Raji (cell line): ENCODE data around the gene TENT5A.

ENCODE experiments used
- POLR2A ChIP-seq: IDR thresholded peaks from 2 replicates; pipeline ENCODE4 v1.6.1; 2011; ENCODE audit warnings: low read depth, low read length, control low read depth; ENCODE audit not compliant: insufficient read depth

TENT5A gene

DNA sequence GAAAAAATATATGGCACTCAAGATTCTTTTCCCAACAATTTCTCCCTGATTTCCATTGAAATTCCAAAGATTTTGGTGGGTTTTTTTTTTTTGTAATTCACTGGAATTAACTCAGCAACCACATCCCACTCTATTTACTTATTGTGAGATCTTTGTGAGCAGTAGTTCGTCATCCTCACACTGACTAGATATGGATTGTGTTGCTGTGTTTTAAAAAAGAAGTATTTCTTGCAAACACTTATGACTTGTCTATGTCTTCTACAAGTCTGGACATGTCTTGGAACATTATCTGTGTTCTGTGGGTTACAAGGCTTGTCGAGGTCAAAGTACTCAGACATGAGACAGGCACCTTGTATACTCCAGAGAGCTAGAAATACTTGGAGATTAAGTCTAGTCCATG is 7.3 kb upstream of the TENT5A start:
- no peak for TF ChIP-seq POLR2A

DNA sequence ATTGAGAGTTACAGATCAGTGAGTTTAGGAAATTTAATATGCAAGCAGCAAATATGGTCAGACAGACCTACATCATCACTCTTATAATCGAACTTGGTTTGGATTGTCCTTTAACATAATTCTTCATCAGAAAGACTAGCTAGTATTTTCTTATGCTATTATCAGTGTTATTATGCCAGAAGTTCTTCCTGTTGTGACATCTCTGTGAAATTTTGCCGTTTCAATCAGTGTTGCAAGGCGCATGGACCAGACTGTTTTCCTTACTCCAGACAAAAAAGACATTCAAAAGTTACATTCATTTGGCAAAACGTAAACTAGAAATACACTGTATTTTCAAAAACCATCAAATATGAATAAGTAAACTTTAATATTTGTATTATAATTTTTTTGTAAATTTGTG is 5.7 kb upstream of the TENT5A start:
- no peak for TF ChIP-seq POLR2A

DNA sequence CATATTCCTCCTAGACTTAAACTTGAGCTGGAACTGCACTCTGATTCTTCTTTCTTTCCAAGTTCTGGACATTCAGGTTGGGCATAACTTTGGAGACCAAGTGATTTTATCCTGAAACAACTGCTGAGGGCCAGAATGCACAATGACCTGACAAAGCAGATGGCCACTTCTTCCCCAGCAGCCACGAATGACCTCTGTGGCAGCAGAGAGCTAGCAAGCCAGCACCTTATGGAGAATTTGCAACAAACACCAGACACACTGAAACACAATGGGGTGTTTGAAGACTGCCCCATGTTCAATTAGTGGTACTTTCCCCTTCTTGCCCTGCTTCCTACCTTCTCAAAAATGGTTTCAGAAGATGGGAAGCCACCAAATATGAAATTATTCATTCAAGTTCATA is 4.2 kb upstream of the TENT5A start:
- no peak for TF ChIP-seq POLR2A

DNA sequence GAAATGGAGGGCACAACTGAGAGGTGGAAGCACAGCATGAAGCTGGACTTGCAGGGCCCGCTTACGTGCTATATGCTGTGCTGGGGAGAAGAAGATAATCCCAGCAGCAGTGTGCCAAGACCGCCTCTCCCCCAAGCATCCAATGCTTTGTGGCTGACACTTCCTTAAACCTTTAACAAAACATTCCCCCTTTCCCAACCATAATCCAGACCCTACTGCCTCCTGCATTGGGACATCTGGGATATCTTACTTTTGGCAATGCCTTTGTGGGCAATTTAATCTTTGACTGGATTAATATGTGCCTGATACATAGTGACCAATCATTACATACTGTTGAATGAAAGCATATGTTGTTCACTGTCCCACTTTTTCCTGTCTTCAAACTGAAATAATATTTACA is 3.1 kb upstream of the TENT5A start:
- TF ChIP-seq POLR2A, result no peak

DNA sequence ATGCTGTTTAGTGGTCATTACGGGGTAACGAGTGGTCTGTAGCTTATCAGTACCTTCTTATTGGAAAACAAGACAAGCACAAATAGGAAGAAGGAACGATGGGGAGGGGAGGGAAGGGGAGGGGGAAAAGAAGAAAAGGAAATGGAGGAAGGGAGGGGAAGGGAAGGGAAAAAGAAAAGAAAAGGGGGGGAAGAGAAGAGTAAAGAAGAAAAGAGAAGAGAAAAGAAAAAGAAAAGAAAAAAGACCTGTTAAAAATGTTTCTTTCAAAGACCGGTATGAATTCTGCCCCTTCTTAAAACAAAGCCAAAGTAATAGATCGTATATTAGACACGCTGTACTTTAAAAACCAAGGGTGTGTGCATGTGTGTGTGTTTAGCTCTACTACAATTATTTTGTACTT is 2.4 kb upstream of the TENT5A start:
- TF ChIP-seq POLR2A, result no peak

DNA sequence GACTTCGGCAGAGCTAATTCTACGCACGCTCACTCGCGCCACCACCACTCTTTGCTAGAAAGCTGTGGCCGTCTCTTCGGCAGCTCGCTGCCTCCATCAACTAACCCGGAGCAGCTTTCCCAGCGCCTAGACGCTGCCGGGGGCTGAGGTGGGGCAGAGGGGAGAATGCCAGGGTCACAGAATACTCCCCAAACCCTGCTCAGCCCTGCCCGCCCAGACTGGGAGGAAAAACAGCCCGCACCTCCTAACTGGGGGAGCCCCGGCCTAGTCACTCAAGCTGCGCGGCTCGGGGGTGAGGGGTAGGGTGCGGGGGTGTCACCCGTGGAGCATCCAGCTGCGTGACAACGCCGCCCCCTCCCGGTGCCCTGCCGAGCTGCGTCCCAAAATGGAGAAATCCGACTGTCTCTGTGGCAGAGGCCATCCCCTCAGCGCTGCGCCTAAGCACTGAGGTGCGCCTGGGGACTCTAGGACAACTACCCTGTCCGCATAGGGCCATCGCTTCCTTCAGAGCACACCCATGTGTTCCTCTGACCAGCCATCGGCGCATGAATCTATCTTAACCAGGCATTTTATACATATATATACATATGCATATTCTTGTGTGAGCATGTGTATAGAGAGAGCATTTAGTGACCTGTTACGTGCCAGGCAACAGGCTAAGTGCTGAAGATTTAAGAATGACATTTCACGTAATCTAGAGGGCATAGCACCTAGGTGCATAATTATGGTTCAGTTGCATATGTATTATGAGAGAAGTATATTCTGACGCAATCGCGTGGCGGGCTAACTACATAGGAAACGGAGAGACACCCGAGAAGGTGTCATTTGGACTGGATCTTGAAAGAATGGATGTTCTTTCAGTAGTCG is 1.5 kb upstream of the TENT5A start:
- TF ChIP-seq POLR2A, result no peak

DNA sequence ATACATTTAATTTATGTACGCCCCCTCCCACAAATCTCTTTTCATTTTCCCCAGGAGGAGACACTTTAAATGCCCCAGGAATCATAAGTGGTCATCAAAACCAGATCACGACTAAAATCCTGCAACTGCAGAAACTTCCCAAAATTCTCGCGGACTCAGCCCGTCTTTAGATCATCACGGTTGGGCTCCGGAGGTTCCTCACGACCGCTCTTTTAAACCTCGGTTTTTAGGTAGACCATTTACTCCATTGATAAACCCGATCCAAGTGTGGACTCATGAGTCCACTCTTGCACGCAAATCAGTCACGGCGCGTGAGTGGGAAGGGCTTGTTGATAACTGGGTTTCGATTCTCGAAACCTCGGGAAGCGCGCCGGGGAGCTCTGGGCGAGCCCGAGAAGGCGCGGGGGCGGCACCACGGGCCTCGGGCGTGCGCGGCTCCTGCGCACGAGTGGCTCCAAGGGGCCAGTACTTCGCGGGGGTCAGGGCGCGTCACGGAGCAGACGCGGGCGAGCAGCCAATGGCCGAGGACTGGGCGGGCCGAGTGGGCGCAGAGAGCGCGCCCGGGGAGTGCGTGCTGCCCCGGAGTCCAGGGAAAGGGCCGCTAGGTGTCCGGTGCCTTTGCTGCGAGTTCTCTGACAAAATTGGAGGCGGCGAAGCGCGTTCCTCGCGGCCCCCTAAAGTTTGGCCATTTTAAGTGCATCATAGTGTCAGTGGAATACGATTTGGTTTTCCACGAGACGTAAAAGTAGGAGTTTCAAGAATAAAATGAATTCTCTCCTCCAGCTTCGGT is 635 bp upstream of the TENT5A start:
- TF ChIP-seq POLR2A, result no peak

DNA sequence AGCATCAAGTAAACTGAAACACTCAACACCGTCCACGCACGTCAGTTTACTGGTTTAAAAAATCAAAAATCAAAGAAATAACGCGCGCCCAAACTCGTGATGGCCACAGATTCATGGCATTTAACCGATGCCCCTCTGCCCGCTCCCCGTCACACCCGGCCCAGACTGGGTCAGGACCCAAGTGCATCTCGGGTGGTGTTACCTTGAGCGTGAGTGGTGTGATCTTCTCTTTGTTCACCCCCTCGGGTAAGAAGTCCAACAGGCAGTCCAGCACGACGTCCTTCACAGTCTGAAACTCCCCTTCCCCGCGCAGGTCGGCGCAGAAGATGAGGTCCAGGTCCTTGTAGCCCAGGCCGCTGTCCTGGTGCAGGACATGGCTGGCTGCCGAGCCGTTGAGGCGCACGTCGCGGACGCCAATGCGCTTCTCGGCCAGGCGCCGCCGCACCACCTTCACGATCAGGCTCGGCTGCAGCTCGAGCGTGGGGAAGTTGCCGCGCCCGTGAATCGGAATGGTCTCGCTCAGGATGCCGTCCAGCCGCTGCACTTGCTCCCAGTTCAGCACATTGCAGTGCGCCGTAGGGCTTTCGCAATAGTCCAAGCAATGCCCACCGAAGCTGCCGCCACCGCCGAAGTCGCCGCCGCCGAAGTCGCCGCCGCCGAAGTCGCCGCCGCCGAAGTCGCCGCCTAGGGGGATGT is 945 bp downstream of the TENT5A start:
- no peak for TF ChIP-seq POLR2A

DNA sequence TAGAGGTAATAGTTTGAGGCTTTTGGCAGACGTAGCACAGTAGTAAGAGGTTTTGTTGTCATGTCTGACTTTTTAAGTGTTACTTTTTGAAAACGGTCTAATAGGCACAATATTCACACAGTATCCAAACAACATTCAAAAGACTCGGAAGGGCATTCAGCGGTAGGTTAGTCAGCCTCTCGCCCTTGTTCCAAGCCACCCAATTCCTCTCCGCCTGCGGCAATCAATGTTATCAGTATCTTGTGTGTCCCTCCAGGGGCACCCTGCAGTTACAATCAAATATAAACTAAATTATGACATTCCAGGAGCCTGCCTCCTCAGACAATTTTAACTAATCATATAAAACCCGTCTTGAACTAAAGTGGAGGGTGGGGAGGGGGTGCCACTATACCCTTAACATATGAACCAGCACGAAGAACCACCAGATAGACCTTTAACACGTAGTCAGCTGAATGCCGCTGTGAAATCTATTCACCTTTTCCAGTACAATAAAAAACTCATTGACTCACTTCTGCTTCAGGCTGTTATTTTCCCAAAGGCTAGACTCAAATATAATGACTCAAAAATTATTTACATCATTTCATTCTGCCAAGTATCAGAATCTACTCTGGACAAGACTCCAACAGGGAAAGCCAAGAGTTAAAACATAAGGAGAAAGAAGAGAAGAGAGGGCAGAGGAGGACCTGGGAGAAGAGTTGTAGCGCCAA is 1.6 kb downstream of the TENT5A start:
- TF ChIP-seq POLR2A, result no peak

DNA sequence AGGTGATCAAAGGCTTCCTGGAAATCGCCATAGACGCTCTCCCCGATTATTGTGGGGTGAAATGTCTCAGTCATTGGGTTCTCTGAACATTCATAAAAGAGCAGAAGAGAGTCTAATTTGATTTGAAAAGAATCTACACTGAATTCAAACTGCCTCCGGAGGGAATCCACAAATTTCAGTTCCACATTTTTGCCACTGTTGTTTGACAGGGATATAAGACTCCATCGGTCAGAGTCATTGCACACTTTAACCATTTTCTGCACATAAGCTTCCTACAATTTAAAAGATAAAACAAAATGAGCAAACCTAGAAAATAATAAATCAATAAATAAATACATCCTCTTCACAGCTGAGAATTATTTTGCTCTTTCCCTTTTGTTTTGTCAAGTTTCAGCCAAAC is 2.3 kb downstream of the TENT5A start:
- no peak for TF ChIP-seq POLR2A

DNA sequence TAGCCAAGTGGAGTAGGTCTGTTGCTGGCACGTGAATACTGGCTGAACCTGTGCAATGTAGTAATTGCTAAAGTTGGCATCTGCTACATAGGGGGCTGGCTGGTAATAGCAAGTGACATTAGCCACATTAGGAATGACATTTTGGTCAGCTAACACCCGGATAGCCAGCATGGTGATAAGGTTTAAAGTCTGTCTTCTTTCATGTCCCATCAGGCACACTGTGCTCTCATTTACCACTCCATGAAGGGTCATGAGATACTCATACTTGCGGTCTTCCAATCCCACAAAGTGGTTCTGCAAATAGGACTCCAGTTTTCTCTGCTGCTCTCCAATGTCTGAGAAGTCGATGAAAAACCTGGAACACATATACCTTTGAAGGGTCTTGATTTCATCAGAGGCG is 2.8 kb downstream of the TENT5A start:
- no peak for TF ChIP-seq POLR2A

DNA sequence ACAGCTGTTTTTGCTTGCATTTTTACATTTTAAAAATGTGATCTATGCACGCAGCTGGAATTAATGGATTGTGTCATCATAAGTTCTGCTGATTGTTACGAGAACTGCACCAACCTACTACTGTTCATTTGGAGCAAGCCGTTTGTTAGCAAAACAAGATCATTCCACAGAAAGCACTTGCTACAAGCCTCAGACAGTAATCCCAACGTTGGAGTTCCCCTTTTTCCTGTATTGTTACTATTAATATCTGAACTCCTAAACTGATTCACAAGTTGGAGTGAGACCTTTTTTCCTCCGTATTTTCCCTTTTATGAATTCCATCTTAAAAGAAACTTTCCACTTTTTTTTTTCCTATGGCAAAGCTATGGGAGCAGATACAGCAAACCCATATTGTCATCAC is 3.5 kb downstream of the TENT5A start:
- TF ChIP-seq POLR2A, result no peak

DNA sequence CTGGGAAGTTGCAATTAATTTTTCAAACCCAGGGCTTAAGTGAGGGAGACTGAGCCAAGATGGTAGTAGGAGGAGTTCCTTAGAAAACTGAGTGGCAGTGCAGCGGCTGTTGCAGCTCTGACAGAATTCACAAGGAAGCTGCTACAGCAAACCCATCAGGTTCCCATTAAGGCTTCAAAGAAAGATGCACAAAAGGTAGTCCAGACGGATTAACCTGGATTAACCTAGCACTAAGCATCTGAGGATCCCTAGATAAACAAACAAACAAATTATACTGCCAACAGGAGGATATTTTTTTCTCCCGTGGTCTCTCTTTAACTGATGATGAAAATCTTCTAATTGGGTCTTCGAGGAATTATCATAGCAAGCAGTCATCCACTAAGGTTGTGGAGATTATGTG is 5.2 kb downstream of the TENT5A start:
- no peak for TF ChIP-seq POLR2A

DNA sequence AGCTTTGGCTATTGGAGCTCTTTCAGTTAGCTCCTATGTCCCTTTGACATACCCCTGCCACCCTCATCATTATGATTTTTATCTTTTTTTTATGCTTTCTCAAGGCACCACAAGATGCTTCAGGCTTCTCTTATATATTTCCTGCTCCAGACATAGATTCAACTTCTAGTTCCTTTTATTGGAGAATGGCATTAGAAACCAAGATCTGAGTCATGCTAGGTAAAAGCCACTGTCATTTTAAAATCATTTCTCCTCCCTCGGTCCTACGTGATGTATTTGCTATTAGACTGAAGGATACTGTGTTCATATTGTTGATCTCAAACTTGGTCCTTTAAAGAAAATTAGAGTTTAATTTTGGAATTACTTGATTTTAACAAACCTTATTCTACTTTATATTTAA is 8.3 kb downstream of the TENT5A start:
- TF ChIP-seq POLR2A, result no peak

DNA sequence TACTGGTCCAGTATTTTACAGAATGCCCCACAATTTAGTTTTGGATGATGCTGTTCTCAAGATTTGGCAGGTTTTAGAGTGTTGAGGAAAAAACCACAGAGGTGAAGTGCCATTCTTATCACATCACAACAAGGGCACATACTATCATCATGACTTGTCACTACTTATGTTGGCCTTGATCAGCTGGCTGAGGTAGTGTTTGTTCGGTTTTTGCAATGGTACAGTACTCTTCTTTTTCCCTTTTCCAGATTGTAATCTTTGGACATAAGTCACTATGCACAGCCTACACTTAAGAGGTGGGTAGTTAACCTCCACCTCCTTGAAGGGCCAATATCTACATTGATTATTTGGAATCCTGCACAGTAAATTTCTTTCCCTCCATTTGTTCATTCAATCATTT is 8.8 kb downstream of the TENT5A start:
- no peak for TF ChIP-seq POLR2A
